NCI-H187 (cell line): ENCODE data around the gene C22orf39.

Experiments
- DNase-seq, 2 experiments: peaks; one replicate each; lab custom pipeline; 2025; lab: John Stamatoyannopoulos, UW

Gene C22orf39, protein sequence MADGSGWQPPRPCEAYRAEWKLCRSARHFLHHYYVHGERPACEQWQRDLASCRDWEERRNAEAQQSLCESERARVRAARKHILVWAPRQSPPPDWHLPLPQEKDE

DNA sequence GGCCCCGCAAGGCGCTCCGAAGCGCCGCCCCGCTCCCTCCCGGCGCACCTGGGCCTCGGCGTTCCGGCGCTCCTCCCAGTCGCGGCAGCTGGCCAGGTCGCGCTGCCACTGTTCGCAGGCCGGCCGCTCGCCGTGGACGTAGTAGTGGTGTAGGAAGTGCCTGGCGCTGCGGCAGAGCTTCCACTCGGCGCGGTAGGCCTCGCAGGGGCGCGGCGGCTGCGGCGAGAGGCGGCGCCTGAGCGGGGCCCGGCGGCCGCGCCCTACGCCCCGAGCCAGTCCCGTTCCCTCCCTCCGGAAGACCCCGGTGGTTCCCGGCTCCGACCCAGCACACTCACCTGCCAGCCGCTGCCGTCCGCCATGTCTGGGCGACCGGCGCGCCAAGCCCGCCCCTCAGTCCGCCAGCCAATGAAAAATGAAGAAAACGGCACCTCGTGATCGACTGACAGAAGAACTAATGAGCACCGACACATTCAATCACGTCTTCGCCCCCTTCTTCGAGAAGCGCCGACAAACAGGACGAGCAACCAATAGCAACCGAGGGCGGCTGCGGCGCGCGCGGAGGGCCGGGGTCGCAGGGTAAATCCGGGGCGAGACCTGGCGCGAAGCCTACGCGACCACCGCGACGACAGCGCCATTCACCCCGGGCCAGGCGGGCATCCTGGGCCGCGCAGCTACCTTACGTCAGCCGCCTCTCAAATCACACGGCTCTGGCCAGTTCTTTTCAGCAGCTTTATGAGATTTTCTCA is at the start of gene C22orf39:
Gene C22orf39, minus strand, starts transcription at position 382 of the 746 bp plus-strand sequence. Its CDS starts 23 bp downstream, at position 359.
- DNase-seq = peak; percentile 39 to 73

DNA sequence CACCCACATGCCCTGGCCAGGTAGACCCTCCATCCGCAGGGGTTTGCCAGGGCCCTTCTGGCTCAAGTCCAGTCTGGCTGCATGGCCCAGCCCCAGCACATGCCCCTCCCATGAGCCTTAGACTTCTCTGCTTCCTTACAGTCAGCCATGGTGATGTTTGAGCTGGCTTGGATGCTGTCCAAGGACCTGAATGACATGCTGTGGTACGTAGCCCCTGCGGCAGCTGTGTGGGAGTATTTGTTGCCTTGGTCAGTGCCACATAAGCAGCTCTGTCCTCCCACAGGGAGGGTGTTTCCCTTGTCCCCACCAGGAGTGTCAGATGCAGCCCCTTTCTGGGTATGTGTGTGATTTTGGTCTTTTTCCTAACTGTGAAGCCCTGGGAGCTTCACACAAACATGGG is 49.7 kb upstream of the C22orf39 start:
- no peak for DNase-seq

DNA sequence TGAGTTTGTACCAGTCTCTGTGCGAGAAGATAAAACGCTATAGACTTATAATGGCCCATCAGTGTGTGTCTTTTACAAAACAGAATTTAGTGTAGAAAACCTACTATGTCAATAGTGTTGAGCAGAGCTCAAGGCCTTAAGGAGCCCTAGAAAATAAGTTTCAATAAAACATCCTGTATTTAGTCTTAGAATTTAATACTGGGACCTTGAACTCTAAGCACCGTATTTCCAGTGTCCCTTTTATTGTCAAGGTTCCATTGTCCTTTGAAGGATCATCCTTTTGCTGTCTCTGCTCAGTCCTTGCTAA is 48.8 kb upstream of the C22orf39 start:
- no peak for DNase-seq

DNA sequence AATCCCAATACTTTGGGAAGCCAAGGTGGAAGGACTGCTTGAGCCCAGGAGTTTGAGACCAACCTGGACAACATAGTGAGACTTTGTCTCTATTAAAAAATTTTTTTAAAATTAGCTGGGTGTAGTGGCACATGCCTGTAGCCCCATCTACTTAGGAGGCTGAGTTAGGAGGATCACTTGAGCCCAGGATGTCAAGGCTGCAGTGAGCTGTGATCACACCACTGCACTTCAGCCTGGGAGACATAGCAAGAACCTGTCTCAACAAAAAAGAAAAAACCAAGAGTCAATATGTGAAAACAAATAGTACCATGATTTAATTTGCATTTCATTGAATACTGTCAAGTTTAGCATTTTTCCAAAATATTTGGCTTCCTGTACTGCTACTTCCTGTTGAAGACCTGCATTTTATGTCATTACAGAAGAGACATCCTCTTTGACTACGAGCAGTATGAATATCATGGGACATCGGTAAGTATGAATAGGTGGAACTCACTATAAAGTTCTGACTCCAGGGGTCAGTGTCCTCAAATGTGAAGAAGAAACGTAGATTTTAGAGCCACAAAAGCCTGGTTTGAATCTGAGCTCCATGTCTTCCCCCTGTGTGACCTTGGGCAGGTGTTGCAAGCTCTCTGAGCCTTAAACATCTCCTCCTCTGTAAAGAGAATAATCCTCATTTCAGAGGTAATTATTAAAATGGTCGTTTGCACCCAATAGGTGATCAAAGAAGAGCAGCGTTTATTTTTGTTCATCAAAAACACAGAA is 48.2 kb upstream of the C22orf39 start:
- no peak for DNase-seq

DNA sequence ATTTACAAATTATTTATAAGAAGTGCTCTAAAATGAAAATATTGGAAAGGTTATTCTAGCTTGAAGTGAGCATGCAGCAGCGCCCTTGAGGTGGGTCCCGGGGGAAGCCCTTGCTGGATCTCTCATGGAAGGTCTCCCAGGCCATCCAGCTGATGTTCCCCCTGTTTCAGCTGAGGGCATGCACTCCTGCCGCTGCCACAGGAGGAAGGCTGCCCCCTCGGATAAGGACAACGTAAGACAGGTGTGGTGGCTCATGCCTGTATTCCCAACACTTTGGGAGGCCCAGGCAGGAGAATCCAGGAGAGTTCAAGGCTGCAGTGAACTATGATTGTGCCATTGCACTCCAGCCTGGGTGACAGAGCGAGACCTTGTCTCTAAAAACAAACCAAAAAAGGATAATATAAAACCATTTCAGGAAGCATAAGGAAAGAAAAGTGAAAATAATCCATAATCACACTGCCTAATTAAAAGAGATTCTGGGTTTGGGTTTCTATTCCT is 47.2 kb upstream of the C22orf39 start:
- DNase-seq = no peak

DNA sequence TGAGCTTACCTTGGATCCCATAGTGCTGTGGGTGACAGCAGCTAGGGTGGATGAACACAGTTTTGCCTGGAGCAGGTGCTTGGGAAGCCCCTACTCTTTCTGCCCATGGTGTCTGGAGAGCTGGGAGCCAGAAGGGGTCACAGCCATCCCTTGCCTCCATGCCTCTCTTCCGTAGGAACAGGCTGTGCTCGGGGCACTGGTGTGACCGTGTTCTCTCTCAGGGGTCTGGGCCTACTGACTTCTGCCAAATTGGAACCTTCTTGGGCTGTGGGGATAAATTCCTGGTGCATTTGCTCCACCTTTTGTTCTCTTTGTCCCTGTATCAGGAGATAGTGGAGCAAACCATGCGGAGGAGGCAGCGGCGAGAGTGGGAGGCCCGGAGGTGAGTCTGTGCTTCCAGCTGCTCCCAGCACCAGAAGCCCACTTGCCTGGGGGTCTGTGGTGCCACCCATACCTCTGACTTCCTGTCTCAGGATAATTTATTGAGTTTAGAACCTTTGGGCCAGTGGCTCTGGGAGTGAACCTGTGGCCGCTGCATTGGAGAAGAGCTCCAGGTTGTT is 46.6 kb upstream of the C22orf39 start:
- DNase-seq = no peak

DNA sequence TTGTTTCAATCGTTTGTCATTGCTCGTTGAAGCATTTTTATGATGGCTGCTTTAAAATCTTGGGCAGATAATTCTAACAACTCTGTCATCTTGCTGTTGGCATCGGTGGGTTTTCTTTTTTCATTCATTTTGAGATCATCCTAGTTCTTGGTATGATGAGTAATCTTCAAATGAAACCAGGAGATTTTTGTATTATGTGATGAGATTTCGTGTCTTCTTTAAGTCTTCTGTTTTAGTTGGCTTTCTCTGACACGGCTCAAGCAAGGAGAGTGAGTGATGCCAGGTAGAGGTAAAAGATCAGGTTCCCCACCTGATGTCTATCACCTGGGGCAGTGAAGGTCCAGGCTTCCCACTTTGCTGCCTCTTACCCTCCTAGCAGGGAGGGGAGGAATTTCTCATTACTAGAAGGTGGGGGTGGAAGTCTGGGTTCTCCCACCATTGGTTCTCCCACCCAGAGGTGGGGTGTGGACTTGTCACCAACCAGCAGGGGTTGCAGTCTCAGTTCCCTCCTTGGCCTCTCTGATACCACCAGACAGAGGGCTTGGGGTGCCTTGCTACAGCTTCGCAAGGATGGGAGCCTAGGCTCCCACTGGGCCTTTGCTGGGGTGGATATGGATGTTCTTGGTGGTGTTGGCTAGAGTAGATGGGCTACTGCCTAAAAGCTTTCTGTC is 45.1 kb upstream of the C22orf39 start:
- no peak for DNase-seq

DNA sequence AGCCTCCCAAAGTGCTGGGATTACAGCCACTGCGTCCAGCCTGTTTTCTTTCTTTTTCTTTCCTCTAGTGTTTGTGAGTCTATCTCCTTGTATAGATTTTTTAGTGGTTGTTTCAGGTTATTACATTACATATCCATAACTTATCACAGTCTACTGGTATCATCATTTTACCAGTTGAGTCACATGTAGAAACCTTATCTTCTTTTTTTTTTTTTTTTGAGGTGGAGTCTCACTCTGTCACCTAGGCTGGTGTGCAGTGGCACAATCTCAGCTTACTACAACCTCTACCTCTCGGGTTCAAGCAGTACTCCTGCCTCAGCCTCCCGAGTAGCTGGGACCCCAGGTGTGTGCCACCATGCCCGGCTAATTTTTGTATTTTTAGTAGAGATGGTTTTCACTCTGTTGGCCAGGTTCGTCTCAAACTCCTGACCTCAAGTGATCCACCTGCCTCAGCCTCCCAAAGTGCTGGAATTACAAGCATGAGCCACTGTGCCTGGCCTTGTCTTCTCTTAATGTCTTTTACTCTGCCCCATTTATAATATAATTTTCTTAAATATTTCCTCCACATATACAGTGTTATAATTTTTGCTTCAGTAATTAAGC is 43.2 kb upstream of the C22orf39 start:
- DNase-seq = no peak

DNA sequence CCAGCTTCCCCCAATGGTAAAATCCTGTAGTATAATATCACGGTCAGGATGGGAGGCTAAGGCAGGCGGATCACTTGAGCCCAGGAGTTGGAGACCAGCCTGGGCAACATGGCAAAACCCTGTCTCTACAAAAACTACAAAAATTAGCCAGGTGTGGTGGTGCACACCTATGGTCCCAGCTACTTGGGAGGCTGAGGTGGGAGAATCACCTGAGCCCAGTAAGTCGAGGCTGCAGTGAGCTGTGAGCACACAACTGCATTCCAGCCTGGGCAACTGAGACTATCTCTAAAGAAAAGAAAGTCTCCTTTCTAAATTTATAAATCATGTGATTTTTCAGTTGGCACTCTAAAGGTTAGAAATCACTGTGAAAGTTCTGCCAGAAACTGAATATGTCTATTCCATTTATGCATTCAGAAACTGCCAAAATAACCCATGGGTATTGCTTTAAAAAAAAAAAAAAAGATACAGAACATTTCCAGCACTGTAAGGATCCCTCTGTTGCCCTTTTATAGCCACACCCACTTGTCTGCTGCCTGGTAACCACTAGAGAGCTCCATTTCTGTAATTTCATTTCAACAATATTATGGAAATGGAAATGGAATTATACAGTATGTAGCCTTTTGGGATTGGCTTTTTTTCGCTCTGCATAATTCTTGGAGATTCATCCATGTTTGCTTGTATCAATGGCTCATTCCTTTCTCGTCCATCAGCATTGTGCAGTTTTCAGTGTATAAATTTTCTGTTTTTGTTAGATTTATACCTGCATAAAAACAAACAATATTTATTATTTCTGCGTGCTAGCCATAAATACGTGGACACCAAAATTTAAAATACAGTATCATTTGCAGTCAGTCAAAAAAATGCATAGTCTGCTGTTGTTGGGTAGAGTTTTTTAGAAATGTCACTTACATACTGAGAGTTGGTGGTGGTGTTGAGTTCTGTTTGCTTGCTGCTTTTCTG is 41.7 kb upstream of the C22orf39 start:
- DNase-seq = no peak

DNA sequence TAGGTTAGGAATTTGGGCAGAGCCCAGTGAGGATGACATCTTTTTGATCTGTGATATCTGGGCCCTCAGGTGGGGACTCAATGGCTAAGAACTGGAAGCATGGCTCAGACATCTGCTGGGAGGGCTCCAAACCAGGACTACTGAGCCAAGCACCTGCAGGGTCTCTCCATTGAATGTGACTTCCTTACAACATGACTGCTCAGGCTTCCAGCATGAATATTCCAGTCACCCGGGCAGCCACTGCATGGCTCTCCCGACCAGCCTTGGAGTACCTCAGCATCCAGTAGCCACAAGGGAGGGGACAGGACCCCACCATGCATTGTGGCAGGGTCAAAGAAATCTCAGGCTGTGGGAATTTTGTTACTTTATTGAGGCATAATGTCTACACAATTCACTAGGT is 40.8 kb upstream of the C22orf39 start:
- DNase-seq = no peak

DNA sequence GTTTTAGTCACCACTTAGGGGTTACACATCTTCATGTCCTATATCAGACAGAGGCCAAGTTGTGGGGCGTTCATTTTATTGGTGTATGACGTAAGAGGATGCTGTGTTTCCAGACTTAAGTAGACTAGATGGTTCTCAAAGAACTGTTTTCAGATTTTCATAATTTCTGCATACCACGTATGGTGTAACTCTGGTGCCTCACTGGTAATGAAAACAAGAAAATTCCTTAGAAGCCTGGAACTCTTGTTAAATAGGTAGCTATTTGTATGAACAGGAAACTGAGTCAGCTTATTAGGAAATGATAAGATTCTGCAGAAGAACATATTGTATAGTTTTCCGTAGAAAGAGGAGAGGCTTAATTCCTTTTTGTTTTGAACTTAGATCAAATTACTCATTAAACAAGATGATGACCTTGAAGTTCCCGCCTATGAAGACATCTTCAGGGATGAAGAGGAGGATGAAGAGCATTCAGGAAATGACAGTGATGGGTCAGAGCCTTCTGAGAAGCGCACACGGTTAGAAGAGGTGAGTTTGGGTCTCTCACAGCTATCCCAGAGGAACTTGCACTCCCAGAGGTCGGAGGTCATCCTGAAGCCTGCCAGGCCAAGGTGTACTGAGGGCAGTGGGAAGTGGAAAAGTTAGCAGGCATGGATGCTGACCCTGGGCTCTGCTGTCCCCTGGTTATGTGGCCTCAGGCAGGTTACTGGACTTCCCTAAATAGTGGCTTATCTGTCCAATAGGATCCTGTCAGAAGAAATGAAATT is 36.2 kb upstream of the C22orf39 start:
- DNase-seq = no peak

DNA sequence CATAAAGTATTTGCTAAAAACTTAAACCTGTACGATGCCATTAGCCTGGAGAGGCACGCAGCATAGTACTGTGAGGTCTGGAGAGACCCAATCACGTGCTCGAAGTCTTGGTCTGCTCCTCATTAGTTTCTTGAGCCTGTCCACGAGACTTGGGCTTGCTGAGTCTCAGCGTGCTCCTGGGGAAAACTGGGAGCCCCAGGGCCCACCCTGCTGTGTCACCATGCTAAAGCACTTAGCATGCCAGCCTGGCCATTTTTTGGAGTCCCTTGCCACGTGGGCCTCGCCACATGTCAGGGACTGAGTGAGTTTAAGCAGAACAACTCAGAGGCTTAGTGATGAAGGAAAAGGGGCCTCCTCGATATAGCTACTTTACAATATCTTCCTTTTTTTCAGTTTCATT is 34.8 kb upstream of the C22orf39 start:
- DNase-seq = no peak

DNA sequence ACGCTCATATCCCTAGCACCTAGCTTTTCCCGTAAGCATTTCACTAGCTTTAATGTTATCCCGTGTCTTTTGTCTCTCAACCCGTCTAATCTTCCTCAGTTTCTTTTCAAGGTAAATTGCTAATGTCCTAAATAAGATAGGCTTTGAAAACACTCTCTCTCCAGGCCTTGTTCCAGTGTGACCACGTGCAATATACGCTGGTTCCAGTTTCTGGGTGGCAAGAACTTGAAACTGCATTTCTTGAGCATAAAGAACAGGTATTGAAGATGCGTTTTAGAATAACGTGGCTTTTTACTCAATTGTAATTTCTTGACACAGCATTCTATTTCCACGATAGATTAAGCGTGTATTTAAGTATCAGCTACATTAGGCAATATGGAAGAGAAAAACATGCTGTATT is 33.3 kb upstream of the C22orf39 start:
- no peak for DNase-seq

DNA sequence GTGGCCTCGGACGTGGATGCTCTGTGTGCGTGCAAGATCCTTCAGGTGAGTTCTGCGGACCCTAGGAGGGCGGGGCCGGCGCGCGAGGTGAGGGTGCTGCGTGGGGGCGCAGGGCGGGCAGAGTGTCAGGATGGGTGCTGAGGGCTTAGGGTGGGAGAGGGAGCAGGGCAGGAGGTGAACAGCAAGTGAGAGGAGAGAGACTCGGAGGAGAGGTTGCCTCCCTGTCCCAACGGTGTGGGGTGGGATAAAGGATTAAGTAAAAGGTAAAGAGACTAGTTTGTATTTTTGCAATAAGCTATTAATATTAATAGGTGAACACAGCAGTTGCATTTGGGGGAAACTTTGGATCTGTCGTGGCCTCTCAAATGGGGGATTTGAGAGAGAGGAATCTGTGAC is 32.7 kb upstream of the C22orf39 start:
- DNase-seq = no peak

DNA sequence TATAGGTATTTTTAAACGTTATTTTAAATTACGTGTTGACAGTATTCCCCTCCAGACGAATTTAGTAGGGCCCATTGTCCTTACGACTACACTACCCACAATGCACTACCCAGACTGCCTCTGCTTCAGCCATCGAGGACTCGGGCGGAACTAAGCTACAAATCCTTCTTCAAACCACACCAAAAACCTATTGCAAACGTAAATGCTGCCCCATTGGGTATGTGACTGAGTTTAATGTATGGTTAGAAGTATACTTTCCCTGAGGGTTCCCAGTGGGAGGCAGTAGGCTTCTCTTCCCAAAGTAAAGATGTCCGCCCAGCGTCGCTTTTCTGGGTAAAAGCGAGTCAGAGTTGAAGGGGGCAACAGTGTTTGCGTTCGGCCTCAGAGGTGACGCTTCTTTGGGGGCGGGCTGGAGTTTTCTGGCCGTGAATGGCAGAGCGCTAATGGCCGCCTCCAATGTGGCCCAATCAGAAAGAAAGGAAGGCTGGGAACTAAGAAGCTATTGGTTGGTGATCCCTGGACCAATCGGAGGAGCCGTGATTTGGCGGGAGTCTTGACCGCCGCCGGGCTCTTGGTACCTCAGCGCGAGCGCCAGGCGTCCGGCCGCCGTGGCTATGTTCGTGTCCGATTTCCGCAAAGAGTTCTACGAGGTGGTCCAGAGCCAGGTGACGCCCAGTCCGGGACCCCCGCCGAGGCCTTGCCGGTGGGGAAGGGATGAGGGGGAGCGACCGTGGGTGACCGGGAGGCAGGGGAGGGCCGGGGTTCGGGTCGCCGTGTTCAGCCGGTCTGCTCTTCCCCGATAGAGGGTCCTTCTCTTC is 32.1 kb upstream of the C22orf39 start, which contains the start of gene CDC45:
Gene CDC45, plus strand, starts transcription at position 566 of the 818 bp plus-strand sequence. Its CDS starts 49 bp downstream, at position 615.
- DNase-seq = peak; percentile 90 to 93

DNA sequence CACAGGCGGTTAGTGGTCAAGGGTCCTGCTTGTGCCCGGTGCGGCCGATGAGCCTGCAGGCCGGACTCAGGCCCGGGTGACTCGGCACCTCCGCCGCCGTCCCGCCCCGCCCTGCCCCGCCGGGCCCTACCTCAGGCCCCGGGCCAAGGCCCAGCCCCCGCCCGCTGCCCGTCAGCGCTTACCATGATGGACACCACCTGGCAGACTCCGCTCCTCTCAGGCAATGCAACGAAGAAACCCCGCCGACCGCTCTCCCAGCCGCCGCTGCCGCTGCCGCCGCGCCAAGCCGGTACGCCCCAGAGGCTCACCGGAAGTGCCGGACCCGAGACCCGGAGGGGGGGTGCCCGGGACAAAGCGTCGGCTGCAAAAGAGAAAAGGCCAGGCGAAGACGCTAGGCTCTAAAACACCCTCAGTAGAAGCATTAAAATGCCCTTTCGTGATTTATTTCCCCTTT is 31.4 kb upstream of the C22orf39 start, which contains the start of gene UFD1:
Gene UFD1, minus strand, starts transcription at position 293 of the 454 bp plus-strand sequence. Its CDS starts 108 bp downstream, at position 185.
- DNase-seq = peak in 1 of 2 experiments; percentile 50

DNA sequence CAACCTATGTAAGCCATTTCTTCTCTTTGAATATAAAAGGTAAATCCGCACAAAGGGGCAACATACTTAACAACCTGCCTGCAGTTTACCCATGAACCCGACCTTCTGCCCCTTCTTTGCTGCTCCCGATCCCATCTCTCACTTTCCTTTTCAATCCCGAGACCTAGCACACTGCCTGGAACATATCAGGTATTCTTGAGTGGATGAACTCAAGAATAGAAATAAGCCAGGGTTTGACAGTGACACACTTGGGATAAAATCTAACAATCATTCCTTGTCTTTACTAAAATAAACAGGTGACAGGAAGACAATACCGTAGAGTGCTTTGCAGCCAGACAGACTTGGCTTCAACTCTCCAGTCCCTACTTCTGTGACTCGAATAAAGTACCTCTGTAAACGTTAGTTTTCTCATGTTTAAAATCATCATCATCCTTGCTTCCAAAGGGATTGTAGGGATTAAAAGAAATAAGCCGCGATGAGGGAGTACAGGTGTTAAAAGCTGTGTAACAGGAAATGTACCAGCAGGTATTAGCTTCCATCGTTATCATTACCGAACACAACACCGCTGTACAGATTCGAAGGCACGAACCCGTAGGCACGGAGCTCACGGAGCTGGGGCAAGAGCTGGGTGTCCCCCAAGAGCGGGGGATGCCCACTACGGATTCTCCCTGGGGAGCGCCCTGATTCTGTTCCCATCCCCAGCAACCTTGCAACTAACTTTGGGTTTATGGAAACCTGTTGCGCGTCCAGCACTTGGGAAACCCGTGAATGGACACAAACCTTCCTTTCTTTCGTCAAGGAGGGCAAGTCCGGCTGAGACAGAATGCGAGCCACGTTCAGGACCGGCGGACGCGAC is 30.8 kb upstream of the C22orf39 start:
- DNase-seq = no peak
